Fibroblast of pulmonary artery (primary cell): ENCODE measurements around the gene TMPO.
"Not testable (repeated sequence)": the region's sequence is repeated elsewhere in the genome, so short reads cannot be mapped to it uniquely, and the experiment has no call there.

Experiments used
- DNase-seq: peaks from one replicate; pipeline ENCODE4 v3.0.0-alpha.2; 2010; ENCODE audit warnings: low read depth
- H3K4me3 ChIP-seq: replicated peaks from 2 replicates; pipeline ENCODE4 v1.5.1; 2011; ENCODE audit warnings: low read depth, mild to moderate bottlenecking, control low read depth, low read length, moderate library complexity
- CTCF ChIP-seq: IDR thresholded peaks from 2 replicates; pipeline ENCODE4 v1.5.1; 2011; ENCODE audit warnings: mild to moderate bottlenecking, control low read depth, low read length, inconsistent platforms; ENCODE audit errors: missing control alignments

Gene TMPO

DNA sequence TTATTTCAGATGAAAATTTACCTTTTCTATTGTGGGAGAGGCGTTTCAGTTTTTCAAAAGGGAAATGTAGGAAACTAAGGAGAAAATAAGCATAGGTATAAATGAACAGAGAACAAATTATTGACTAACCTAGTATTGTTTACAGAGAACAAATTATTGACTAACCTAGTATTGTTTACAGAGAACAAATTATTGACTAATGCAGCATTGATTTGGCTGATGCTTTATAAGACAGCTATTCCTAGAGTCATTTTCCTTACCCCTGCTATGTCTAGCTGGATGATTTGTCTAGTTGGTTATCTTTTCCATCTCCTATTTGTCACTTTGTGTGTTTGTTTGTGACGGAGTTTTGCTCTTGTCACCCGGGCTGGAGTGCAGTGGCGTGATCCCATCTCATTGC, 22.6 kb downstream of the TMPO start:
- H3K4me3 ChIP-seq, result no peak overlapping the region
- no peak for TF ChIP-seq CTCF
- DNase-seq, result no peak

DNA sequence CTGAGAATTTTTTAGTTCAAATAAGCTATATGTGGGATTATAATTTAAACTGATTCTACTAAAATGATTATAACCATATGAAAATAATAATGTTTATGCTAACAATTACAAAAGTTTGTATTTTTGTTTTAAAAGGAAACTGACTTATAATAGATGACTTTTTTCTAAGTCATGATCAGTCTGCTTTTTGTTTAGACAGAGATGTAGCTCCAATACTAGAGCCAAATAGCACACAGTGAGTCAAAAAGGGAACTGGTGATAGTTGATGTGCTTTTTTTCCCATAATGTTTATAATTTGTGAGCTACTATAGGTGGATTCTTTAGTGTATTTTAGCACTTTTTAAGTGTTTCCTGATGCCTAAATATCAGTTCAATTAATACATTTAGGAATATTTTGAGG, 28.3 kb downstream of the TMPO start:
- no peak for DNase-seq
- no peak overlapping the region for H3K4me3 ChIP-seq
- TF ChIP-seq CTCF, result no peak

- peak; percentile 20 for DNase-seq
- no peak for TF ChIP-seq CTCF
- H3K4me3 ChIP-seq, result no peak overlapping the region
These were observed 29.4 kb downstream of the TMPO start for GRCh38 chr12:98544751-98545150.

DNA sequence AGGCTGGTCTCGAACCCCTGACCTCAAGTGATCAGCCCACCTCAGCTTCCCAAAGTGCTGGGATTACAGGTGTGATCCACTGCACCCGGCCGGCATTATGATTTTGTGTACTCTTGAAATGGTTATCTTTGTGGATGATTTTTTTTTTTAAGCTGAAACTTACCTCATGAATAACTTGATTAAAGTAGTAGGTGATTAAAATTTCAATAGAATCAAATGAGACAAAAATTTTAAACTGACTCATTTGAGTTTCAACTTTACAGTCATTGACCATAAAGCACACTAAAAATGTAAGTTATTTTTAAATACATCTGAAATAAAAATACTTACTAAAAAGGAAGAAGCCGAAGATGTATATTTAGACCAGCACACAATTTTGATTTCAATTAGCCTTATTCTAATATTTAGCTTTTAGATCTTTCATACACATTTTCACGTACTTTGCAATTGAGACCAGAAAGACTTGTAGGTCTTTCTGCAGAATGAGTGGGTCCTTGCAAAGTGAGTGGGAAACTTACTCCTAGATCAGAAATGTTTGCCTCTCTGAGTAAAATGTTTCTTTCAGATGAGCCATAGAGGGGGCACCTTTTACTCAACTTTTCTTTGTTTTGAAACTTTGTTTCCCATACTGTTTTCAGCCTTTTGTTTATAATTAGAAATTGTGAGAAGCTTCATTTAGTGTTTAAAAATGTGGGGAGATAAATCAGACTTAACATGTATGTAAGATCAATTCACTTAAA, 34.2 kb downstream of the TMPO start:
- no peak for DNase-seq
- no peak for TF ChIP-seq CTCF
- no peak overlapping the region for H3K4me3 ChIP-seq

GRCh38 chr12:98551787-98552186, 36.4 kb downstream of the TMPO start:
- H3K4me3 ChIP-seq, result no peak overlapping the region
- no peak for DNase-seq
- no peak for TF ChIP-seq CTCF

DNA sequence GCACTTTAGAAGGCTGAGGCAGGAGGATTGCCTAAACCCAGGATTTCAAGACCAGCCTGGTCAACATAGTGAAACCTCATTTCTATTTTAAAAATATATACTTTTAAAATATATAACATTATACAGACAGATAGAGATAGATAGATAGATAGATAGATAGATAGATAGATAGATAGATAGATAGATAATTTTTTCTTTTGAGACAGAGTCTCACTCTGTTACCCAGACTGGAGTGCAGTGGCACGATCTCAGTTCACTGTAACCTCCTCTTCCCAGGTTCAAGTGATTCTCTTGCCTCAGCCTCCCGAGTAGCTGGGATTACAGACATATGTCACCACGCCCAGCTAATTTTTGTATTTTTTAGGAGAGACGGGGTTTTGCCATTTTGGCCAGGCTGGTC, 42.7 kb downstream of the TMPO start:
- DNase-seq, H3K4me3 ChIP-seq: not testable (repeated sequence)

- DNase-seq, result no peak
- H3K4me3 ChIP-seq, result no peak overlapping the region
- TF ChIP-seq CTCF, result no peak
These were observed 44.3 kb downstream of the TMPO start for GRCh38 chr12:98559666-98560065.
